WTC11 (cell line): ENCODE results near the gene CLTCL1. TPM values are rescaled to one million over a fixed set of nuclear protein-coding genes. Genes with fewer than 3 reads are reported as not detected.

ENCODE experiments used
- ATAC-seq: fragments of 200-7000 bp; cut with Tn5 transposase; 2 replicates; pipeline ENCODE4 v1.10.0; 2021; ENCODE audit warnings: mild to moderate bottlenecking, moderate library complexity
- CTCF ChIA-PET: fragments of 300-600 bp; sonication (Branson Sonifier 250); formaldehyde crosslinking; loops from one replicate; lab custom pipeline; 2021; ENCODE audit warnings: antibody characterized with exemption; lab: Charles Lee
- POLR2A ChIA-PET: fragments of 350-600 bp; sonication (Branson Sonifier 250); formaldehyde crosslinking; loops from one replicate; lab custom pipeline; 2021; ENCODE audit warnings: antibody characterized with exemption; lab: Charles Lee
- DNase-seq: peaks from one replicate; pipeline ENCODE4 v3.0.0; 2021; ENCODE audit warnings: low spot score
- H3K27ac Mint-ChIP-seq: 2 replicates; pipeline ENCODE4 v1.8.0; 2021; ENCODE audit warnings: mixed read lengths
- H3K27me3 Mint-ChIP-seq: 2 replicates; pipeline ENCODE4 v1.8.0; 2021; ENCODE audit warnings: low read depth, mild to moderate bottlenecking, moderate library complexity, mixed read lengths
- H3K36me3 Mint-ChIP-seq: 2 replicates; pipeline ENCODE4 v1.8.0; 2021; ENCODE audit warnings: mixed read lengths
- H3K4me1 Mint-ChIP-seq: 2 replicates; pipeline ENCODE4 v1.8.0; 2022; ENCODE audit warnings: mixed read lengths
- H3K4me3 Mint-ChIP-seq: 2 replicates; pipeline ENCODE4 v1.8.0; 2021; ENCODE audit warnings: mild to moderate bottlenecking, moderate library complexity, mixed read lengths
- H3K9me3 Mint-ChIP-seq: 2 replicates; pipeline ENCODE4 v1.8.0; 2021; ENCODE audit warnings: mixed read lengths
- ATF1 ChIP-seq: sonication (generic); formaldehyde crosslinking; IDR thresholded peaks from 2 replicates; pipeline ENCODE4 v1.8.1; 2023; ENCODE audit warnings: mild to moderate bottlenecking, moderate library complexity, missing genetic modification reagents
- CREB1 ChIP-seq: sonication (generic); formaldehyde crosslinking; IDR thresholded peaks from 2 replicates; pipeline ENCODE4 v1.8.0; 2023; ENCODE audit warnings: mild to moderate bottlenecking, missing genetic modification reagents
- CREM ChIP-seq: sonication (generic); formaldehyde crosslinking; IDR thresholded peaks from 2 replicates; pipeline ENCODE4 v1.8.1; 2022; ENCODE audit warnings: mild to moderate bottlenecking, missing genetic modification reagents, moderate library complexity
- HMGA2 ChIP-seq: fragments of 250-450 bp; sonication (Bioruptor Pico); IDR thresholded peaks from 2 replicates; pipeline ENCODE4 v1.4.0; 2021; ENCODE audit warnings: mild to moderate bottlenecking, moderate library complexity
- NR1H2 ChIP-seq: sonication (generic); formaldehyde crosslinking; IDR thresholded peaks from 2 replicates; pipeline ENCODE4 v1.9.0; 2021; ENCODE audit warnings: mild to moderate bottlenecking, moderate library complexity, missing genetic modification reagents
- PRRX2 ChIP-seq: fragments of 250-450 bp; sonication (Bioruptor Pico); IDR thresholded peaks from 2 replicates; pipeline ENCODE4 v1.8.0; 2021; ENCODE audit warnings: mild to moderate bottlenecking
- RORB ChIP-seq: fragments of 250-450 bp; sonication (Bioruptor Pico); IDR thresholded peaks from 2 replicates; pipeline ENCODE4 v1.9.0; 2021; ENCODE audit warnings: mild to moderate bottlenecking
- SMAD4 ChIP-seq: sonication (generic); formaldehyde crosslinking; IDR thresholded peaks from 2 replicates; pipeline ENCODE4 v1.8.0; 2022; ENCODE audit warnings: mild to moderate bottlenecking, missing genetic modification reagents
- ZNF121 ChIP-seq: sonication (generic); formaldehyde crosslinking; IDR thresholded peaks from 2 replicates; pipeline ENCODE4 v1.8.0; 2023; ENCODE audit warnings: missing genetic modification reagents
- ZNF232 ChIP-seq: sonication (generic); formaldehyde crosslinking; IDR thresholded peaks from 2 replicates; pipeline ENCODE4 v1.8.0; 2022; ENCODE audit warnings: mild to moderate bottlenecking, missing genetic modification reagents
- ZNF317 ChIP-seq: sonication (generic); formaldehyde crosslinking; IDR thresholded peaks from 2 replicates; pipeline ENCODE4 v1.8.1; 2023; ENCODE audit warnings: low read depth, mild to moderate bottlenecking, moderate library complexity, missing genetic modification reagents, borderline replicate concordance
- ZNF396 ChIP-seq: fragments of 250-450 bp; sonication (Bioruptor Pico); IDR thresholded peaks from 2 replicates; pipeline ENCODE4 v1.8.0; 2021; ENCODE audit warnings: mild to moderate bottlenecking, moderate library complexity, borderline replicate concordance
- total RNA-seq: library from RNA; stranded (reverse); gene quantifications from 3 replicates; pipeline ENCODE4 v1.2.3, GENCODE V29; 2021
- TF ChIP-seq, protein P1 (sequence below): sonication (generic); formaldehyde crosslinking; IDR thresholded peaks from 2 replicates; pipeline ENCODE4 v1.8.0; 2022; ENCODE audit warnings: mild to moderate bottlenecking, missing genetic modification reagents
- TF ChIP-seq, protein P2 (sequence below): sonication (generic); formaldehyde crosslinking; conservative IDR thresholded peaks from 2 replicates; pipeline ENCODE4 v1.8.1; 2023; ENCODE audit warnings: mild to moderate bottlenecking, low read depth, missing genetic modification reagents, moderate library complexity
- TF ChIP-seq, protein P3 (sequence below): sonication (generic); formaldehyde crosslinking; IDR thresholded peaks from 2 replicates; pipeline ENCODE4 v1.8.0; 2023; ENCODE audit warnings: missing genetic modification reagents
- TF ChIP-seq, protein P4 (sequence below): sonication (generic); formaldehyde crosslinking; IDR thresholded peaks from 2 replicates; pipeline ENCODE4 v1.8.0; 2022; ENCODE audit warnings: mild to moderate bottlenecking, missing genetic modification reagents
- TF ChIP-seq, protein P5 (sequence below): fragments of 250-450 bp; sonication (Bioruptor Pico); IDR thresholded peaks from 2 replicates; pipeline ENCODE4 v1.8.0; 2021; ENCODE audit warnings: mild to moderate bottlenecking
- TF ChIP-seq, protein P6 (sequence below): sonication (generic); formaldehyde crosslinking; IDR thresholded peaks from 2 replicates; pipeline ENCODE4 v1.8.1; 2022; ENCODE audit warnings: mild to moderate bottlenecking, missing genetic modification reagents, moderate library complexity, borderline replicate concordance
- TF ChIP-seq, protein P7 (sequence below): fragments of 250-450 bp; sonication (Bioruptor Pico); conservative IDR thresholded peaks from 2 replicates; pipeline ENCODE4 v1.9.0; 2021; ENCODE audit warnings: mild to moderate bottlenecking

Gene CLTCL1
- total RNA-seq, 1 experiment from 2014 or later: 15.5 TPM

DNA sequence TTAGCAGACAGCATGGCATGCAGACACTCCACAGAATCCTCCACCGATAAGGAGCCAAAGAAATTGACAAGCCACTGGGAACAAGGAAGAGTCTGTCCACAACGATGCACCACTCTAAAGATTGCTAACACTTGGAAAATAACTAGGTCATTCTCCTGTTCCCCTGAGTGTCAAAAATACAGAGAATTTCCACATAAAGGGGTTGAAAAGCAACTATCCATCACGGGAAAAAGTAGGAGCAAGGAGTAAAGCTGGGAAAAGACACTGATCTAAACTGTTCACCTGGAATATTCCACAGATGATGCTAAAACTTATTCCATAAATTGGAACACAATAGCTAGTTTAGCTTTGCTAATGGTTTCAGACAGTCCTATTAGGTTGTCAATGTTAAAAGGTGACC lies 66.0 kb downstream of the CLTCL1 start:
- no peaks in the 10 kb centered on the region for H3K4me1 Mint-ChIP-seq
- TF ChIP-seq, protein P1, sequence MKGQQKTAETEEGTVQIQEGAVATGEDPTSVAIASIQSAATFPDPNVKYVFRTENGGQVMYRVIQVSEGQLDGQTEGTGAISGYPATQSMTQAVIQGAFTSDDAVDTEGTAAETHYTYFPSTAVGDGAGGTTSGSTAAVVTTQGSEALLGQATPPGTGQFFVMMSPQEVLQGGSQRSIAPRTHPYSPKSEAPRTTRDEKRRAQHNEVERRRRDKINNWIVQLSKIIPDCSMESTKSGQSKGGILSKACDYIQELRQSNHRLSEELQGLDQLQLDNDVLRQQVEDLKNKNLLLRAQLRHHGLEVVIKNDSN (CRISPR knock-in tag): no peak
- no peak for TF ChIP-seq ZNF121 (CRISPR knock-in tag)
- TF ChIP-seq ATF1 (CRISPR knock-in tag): no peak
- no peak for TF ChIP-seq SMAD4
- TF ChIP-seq, protein P2, sequence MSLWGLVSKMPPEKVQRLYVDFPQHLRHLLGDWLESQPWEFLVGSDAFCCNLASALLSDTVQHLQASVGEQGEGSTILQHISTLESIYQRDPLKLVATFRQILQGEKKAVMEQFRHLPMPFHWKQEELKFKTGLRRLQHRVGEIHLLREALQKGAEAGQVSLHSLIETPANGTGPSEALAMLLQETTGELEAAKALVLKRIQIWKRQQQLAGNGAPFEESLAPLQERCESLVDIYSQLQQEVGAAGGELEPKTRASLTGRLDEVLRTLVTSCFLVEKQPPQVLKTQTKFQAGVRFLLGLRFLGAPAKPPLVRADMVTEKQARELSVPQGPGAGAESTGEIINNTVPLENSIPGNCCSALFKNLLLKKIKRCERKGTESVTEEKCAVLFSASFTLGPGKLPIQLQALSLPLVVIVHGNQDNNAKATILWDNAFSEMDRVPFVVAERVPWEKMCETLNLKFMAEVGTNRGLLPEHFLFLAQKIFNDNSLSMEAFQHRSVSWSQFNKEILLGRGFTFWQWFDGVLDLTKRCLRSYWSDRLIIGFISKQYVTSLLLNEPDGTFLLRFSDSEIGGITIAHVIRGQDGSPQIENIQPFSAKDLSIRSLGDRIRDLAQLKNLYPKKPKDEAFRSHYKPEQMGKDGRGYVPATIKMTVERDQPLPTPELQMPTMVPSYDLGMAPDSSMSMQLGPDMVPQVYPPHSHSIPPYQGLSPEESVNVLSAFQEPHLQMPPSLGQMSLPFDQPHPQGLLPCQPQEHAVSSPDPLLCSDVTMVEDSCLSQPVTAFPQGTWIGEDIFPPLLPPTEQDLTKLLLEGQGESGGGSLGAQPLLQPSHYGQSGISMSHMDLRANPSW (CRISPR knock-in tag): no peak
- no peak for TF ChIP-seq HMGA2 (CRISPR knock-in tag)
- TF ChIP-seq, protein P3, sequence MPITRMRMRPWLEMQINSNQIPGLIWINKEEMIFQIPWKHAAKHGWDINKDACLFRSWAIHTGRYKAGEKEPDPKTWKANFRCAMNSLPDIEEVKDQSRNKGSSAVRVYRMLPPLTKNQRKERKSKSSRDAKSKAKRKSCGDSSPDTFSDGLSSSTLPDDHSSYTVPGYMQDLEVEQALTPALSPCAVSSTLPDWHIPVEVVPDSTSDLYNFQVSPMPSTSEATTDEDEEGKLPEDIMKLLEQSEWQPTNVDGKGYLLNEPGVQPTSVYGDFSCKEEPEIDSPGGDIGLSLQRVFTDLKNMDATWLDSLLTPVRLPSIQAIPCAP (CRISPR knock-in tag): no peak
- no peak for TF ChIP-seq CREB1
- peaks cover 22% of the 10 kb centered on the region for H3K9me3 Mint-ChIP-seq
- DNase-seq: no peak
- H3K27ac Mint-ChIP-seq: no peak overlapping the region; the same call in 1 of the 2 replicates
- ChIA-PET POLR2A (no interaction called here), CTCF (no interaction called here)
- no peak overlapping the region for H3K4me3 Mint-ChIP-seq
- peaks cover 65% of the 10 kb centered on the region for H3K36me3 Mint-ChIP-seq
- no peaks in the 10 kb centered on the region for H3K27me3 Mint-ChIP-seq
- ATAC-seq: no peak

DNA sequence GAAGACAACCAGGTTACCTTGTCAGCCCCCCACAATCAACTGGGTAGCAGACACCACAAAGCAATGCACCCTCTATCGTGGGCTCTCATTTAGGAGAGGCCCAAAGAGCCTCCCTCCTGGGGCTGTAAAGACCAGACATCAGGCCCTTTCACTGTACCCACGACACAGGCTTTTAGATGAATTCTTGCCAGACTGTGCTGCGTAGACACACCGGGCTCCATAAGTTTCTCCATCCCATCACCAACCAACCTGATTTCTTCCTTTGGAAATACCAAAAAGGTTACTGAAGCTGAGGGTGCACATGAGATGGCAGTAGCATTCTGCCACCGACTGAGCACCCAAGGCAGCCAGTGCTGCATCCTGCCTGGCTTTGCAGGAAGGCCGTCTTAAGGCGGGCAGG lies 66.5 kb downstream of the CLTCL1 start:
- no peaks in the 10 kb centered on the region for H3K27me3 Mint-ChIP-seq
- ATAC-seq: no peak
- no peak overlapping the region for H3K27ac Mint-ChIP-seq
- CTCF ChIA-PET: no interaction called here
- H3K4me1 Mint-ChIP-seq: no peaks in the 10 kb centered on the region
- TF ChIP-seq HMGA2 (CRISPR knock-in tag) (no peak), ZNF232 (no peak), ZNF396 (no peak), PRRX2 (CRISPR knock-in tag) (no peak), ZNF317 (no peak), RORB (CRISPR knock-in tag) (no peak), NR1H2 (no peak), ATF1 (CRISPR knock-in tag) (no peak), CREM (no peak)
- TF ChIP-seq, protein P4, sequence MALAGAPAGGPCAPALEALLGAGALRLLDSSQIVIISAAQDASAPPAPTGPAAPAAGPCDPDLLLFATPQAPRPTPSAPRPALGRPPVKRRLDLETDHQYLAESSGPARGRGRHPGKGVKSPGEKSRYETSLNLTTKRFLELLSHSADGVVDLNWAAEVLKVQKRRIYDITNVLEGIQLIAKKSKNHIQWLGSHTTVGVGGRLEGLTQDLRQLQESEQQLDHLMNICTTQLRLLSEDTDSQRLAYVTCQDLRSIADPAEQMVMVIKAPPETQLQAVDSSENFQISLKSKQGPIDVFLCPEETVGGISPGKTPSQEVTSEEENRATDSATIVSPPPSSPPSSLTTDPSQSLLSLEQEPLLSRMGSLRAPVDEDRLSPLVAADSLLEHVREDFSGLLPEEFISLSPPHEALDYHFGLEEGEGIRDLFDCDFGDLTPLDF (CRISPR knock-in tag): no peak
- TF ChIP-seq, protein P5, sequence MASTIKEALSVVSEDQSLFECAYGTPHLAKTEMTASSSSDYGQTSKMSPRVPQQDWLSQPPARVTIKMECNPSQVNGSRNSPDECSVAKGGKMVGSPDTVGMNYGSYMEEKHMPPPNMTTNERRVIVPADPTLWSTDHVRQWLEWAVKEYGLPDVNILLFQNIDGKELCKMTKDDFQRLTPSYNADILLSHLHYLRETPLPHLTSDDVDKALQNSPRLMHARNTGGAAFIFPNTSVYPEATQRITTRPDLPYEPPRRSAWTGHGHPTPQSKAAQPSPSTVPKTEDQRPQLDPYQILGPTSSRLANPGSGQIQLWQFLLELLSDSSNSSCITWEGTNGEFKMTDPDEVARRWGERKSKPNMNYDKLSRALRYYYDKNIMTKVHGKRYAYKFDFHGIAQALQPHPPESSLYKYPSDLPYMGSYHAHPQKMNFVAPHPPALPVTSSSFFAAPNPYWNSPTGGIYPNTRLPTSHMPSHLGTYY: no peak
- TF ChIP-seq, protein P6, sequence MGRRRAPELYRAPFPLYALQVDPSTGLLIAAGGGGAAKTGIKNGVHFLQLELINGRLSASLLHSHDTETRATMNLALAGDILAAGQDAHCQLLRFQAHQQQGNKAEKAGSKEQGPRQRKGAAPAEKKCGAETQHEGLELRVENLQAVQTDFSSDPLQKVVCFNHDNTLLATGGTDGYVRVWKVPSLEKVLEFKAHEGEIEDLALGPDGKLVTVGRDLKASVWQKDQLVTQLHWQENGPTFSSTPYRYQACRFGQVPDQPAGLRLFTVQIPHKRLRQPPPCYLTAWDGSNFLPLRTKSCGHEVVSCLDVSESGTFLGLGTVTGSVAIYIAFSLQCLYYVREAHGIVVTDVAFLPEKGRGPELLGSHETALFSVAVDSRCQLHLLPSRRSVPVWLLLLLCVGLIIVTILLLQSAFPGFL (CRISPR knock-in tag): no peak
- TF ChIP-seq, protein P7, sequence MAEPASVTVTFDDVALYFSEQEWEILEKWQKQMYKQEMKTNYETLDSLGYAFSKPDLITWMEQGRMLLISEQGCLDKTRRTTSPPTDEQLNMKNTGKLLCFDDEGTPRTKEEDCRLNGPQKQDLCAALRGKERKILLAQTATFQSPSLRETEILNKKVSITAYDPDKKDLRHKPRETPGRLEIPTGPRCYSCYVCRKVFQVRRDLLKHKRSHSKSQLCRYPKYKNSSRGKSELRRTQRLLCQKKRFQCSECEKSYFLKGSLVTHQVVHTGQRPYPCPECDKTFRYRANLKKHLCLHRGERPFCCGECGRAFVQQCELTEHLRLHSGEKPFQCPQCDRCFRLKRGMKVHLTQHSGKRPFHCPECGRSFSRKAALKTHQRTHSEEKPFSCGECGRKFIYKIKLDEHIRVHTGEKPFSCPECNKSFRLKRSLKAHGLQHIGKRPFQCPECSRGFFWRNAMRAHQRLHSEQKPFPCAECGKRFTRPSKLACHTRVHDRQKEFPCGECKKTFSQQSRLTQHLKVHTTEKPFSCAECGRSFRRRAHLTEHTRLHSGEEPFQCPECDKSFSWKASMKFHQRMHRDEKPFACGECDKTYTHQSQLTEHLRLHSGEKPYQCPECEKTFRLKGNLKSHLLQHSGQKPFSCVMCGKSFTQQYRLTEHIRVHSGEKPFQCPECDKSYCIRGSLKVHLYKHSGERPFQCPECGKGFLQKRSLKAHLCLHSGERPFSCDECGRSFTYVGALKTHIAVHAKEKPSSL: no peak
- TF ChIP-seq, protein P1 (CRISPR knock-in tag): no peak
- TF ChIP-seq, all 79 proteins: peak for 0
- H3K9me3 Mint-ChIP-seq: peaks cover 22% of the 10 kb centered on the region
- H3K4me3 Mint-ChIP-seq: no peak overlapping the region
- POLR2A ChIA-PET: no interaction called here
- DNase-seq: no peak
- peaks cover 67% of the 10 kb centered on the region for H3K36me3 Mint-ChIP-seq
